Measurements from ENCODE around the gene PCDHGA2.

DNA sequence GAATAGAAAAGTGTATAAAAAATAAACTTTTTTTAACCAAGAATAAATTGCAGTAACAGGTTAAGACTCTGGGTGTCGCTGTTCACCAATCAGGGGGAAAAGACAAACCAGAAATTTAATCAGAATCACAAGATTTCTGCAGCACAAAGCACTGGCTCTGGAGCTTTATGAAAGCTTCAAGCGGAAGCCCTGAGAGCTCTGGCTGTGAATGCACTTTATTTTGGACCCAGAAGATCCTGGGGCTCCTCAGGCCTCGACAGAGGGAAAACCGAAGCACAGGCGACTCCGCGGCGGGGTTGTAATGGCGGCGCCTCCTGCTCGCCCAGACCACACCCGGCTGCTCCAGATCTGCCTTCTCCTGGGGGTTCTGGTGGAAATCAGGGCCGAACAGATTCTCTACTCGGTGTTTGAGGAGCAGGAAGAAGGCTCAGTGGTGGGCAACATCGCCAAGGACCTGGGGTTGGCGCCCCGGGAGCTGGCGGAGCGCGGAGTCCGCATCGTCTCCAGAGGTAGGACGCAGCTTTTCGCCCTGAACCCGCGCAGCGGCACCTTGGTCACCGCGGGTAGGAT, 16.4 kb downstream of the PCDHGA2 start, which contains the start of gene PCDHGA4:
- TF ChIP-seq, protein P1, sequence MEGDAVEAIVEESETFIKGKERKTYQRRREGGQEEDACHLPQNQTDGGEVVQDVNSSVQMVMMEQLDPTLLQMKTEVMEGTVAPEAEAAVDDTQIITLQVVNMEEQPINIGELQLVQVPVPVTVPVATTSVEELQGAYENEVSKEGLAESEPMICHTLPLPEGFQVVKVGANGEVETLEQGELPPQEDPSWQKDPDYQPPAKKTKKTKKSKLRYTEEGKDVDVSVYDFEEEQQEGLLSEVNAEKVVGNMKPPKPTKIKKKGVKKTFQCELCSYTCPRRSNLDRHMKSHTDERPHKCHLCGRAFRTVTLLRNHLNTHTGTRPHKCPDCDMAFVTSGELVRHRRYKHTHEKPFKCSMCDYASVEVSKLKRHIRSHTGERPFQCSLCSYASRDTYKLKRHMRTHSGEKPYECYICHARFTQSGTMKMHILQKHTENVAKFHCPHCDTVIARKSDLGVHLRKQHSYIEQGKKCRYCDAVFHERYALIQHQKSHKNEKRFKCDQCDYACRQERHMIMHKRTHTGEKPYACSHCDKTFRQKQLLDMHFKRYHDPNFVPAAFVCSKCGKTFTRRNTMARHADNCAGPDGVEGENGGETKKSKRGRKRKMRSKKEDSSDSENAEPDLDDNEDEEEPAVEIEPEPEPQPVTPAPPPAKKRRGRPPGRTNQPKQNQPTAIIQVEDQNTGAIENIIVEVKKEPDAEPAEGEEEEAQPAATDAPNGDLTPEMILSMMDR (IDR thresholded peaks at IDR 0.05; ENCODE audit: insufficient read depth, low read length), result no peak
- TF ChIP-seq REST (IDR thresholded peaks at IDR 0.05; ENCODE audit: insufficient replicate concordance, low read depth), result no peak

All from HL-60 (cell line).